ENCODE results near the gene OPTN.
A peak's percentile ranks its signal among the peaks of the same experiment; 100 is the strongest.

The OPTN gene

GRCh38 chr10:13183625-13184024 lies 83.7 kb downstream of the OPTN start:
- Histone ChIP-seq H3K27me3 (replicated peaks; ENCODE audit: control insufficient read depth, insufficient read depth, low read length) (no peaks in the 10 kb centered on the region), H3K4me3 (replicated peaks; ENCODE audit: low read depth, low read length) (no peak overlapping the region), H3K36me3 (ENCODE audit: control insufficient read depth, insufficient read depth, low read length) (peaks cover 6% of the 10 kb centered on the region)
- DNase-seq (ENCODE audit: extremely low read depth, insufficient read length), result peak; percentile 46
- TF ChIP-seq, protein P1, sequence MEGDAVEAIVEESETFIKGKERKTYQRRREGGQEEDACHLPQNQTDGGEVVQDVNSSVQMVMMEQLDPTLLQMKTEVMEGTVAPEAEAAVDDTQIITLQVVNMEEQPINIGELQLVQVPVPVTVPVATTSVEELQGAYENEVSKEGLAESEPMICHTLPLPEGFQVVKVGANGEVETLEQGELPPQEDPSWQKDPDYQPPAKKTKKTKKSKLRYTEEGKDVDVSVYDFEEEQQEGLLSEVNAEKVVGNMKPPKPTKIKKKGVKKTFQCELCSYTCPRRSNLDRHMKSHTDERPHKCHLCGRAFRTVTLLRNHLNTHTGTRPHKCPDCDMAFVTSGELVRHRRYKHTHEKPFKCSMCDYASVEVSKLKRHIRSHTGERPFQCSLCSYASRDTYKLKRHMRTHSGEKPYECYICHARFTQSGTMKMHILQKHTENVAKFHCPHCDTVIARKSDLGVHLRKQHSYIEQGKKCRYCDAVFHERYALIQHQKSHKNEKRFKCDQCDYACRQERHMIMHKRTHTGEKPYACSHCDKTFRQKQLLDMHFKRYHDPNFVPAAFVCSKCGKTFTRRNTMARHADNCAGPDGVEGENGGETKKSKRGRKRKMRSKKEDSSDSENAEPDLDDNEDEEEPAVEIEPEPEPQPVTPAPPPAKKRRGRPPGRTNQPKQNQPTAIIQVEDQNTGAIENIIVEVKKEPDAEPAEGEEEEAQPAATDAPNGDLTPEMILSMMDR (IDR thresholded peaks at IDR 0.05; ENCODE audit: insufficient read depth, low read length, poor library complexity, severe bottlenecking), result no peak

- TF ChIP-seq, protein P1 (IDR thresholded peaks at IDR 0.05; ENCODE audit: insufficient read depth, low read length, poor library complexity, severe bottlenecking), result no peak
- no peak for DNase-seq (ENCODE audit: extremely low read depth, insufficient read length)
- peaks cover 7% of the 10 kb centered on the region for H3K36me3 ChIP-seq (ENCODE audit: control insufficient read depth, insufficient read depth, low read length)
Measured at GRCh38 chr10:13184276-13184675, 84.3 kb downstream of the OPTN start.

GRCh38 chr10:13184730-13185514 lies 85.0 kb downstream of the OPTN start:
- no peak overlapping the region for H3K4me3 ChIP-seq (replicated peaks; ENCODE audit: low read depth, low read length)
- DNase-seq (ENCODE audit: extremely low read depth, insufficient read length), result no peak
- peaks cover 7% of the 10 kb centered on the region for H3K36me3 ChIP-seq (ENCODE audit: control insufficient read depth, insufficient read depth, low read length)
- H3K27me3 ChIP-seq (replicated peaks; ENCODE audit: control insufficient read depth, insufficient read depth, low read length), result no peaks in the 10 kb centered on the region
- TF ChIP-seq, protein P1 (IDR thresholded peaks at IDR 0.05; ENCODE audit: insufficient read depth, low read length, poor library complexity, severe bottlenecking), result no peak

More at GRCh38 chr10:13184276-13184675, 84.3 kb downstream of the OPTN start:
- Histone ChIP-seq H3K4me3 (replicated peaks; ENCODE audit: low read depth, low read length) (no peak overlapping the region), H3K27me3 (replicated peaks; ENCODE audit: control insufficient read depth, insufficient read depth, low read length) (no peaks in the 10 kb centered on the region)

- no peak overlapping the region for H3K4me3 ChIP-seq (replicated peaks; ENCODE audit: low read depth, low read length)
- no peaks in the 10 kb centered on the region for H3K27me3 ChIP-seq (replicated peaks; ENCODE audit: control insufficient read depth, insufficient read depth, low read length)
- peaks cover 8% of the 10 kb centered on the region for H3K36me3 ChIP-seq (ENCODE audit: control insufficient read depth, insufficient read depth, low read length)
- TF ChIP-seq, protein P1 (IDR thresholded peaks at IDR 0.05; ENCODE audit: insufficient read depth, low read length, poor library complexity, severe bottlenecking), result no peak
- DNase-seq (ENCODE audit: extremely low read depth, insufficient read length), result no peak
Measured at GRCh38 chr10:13187135-13187534, 87.2 kb downstream of the OPTN start.
